ENCODE results near the gene TMEM232.

Gene TMEM232

GRCh38 chr5:110658006-110658405 lies 68.5 kb downstream of the TMEM232 start:
- Histone ChIP-seq H3K9me3 (ENCODE audit: control insufficient read depth, insufficient read depth, low read depth, low read length) (no peaks in the 10 kb centered on the region), H3K4me1 (ENCODE audit: control insufficient read depth, insufficient read depth, low read length) (peaks cover 10% of the 10 kb centered on the region; the same call in 1 of the 2 replicates), H3K27ac (ENCODE audit: low read depth, low read length) (no peak overlapping the region), H3K27me3 (ENCODE audit: control insufficient read depth, insufficient read depth, low read length) (no peaks in the 10 kb centered on the region), H3K9ac (ENCODE audit: low read length) (no peak overlapping the region), H3K36me3 (ENCODE audit: control insufficient read depth, insufficient read depth, low read length) (no peaks in the 10 kb centered on the region), H3K4me3 (ENCODE audit: low read depth, low read length) (no peak overlapping the region)

GRCh38 chr5:110653231-110653970 lies 73.1 kb downstream of the TMEM232 start:
- H3K9me3 ChIP-seq (ENCODE audit: control insufficient read depth, insufficient read depth, low read depth, low read length): no peaks in the 10 kb centered on the region
- no peaks in the 10 kb centered on the region for H3K36me3 ChIP-seq (ENCODE audit: control insufficient read depth, insufficient read depth, low read length)
- H3K27ac ChIP-seq (ENCODE audit: low read depth, low read length): no peak overlapping the region
- no peaks in the 10 kb centered on the region for H3K27me3 ChIP-seq (ENCODE audit: control insufficient read depth, insufficient read depth, low read length)
- H3K4me1 ChIP-seq (ENCODE audit: control insufficient read depth, insufficient read depth, low read length): no peaks in the 10 kb centered on the region; the same call in 1 of the 2 replicates
- H3K9ac ChIP-seq (ENCODE audit: low read length): no peak overlapping the region
- no peak overlapping the region for H3K4me3 ChIP-seq (ENCODE audit: low read depth, low read length)

GRCh38 chr5:110651507-110651906 lies 75.0 kb downstream of the TMEM232 start:
- Histone ChIP-seq H3K27me3 (ENCODE audit: control insufficient read depth, insufficient read depth, low read length) (no peaks in the 10 kb centered on the region), H3K9me3 (ENCODE audit: control insufficient read depth, insufficient read depth, low read depth, low read length) (no peaks in the 10 kb centered on the region), H3K4me1 (ENCODE audit: control insufficient read depth, insufficient read depth, low read length) (no peaks in the 10 kb centered on the region), H3K9ac (ENCODE audit: low read length) (no peak overlapping the region), H3K4me3 (ENCODE audit: low read depth, low read length) (no peak overlapping the region), H3K36me3 (ENCODE audit: control insufficient read depth, insufficient read depth, low read length) (no peaks in the 10 kb centered on the region), H3K27ac (ENCODE audit: low read depth, low read length) (no peak overlapping the region)

GRCh38 chr5:110644357-110644756 lies 82.1 kb downstream of the TMEM232 start:
- H3K27ac ChIP-seq (ENCODE audit: low read depth, low read length): no peak overlapping the region
- H3K4me3 ChIP-seq (ENCODE audit: low read depth, low read length): no peak overlapping the region
- H3K9me3 ChIP-seq (ENCODE audit: control insufficient read depth, insufficient read depth, low read depth, low read length): no peaks in the 10 kb centered on the region
- H3K27me3 ChIP-seq (ENCODE audit: control insufficient read depth, insufficient read depth, low read length): no peaks in the 10 kb centered on the region
- no peaks in the 10 kb centered on the region for H3K36me3 ChIP-seq (ENCODE audit: control insufficient read depth, insufficient read depth, low read length)
- H3K4me1 ChIP-seq (ENCODE audit: control insufficient read depth, insufficient read depth, low read length): no peaks in the 10 kb centered on the region
- H3K9ac ChIP-seq (ENCODE audit: low read length): no peak overlapping the region

- Histone ChIP-seq H3K9me3 (ENCODE audit: control insufficient read depth, insufficient read depth, low read depth, low read length) (no peaks in the 10 kb centered on the region), H3K27ac (ENCODE audit: low read depth, low read length) (no peak overlapping the region), H3K27me3 (ENCODE audit: control insufficient read depth, insufficient read depth, low read length) (no peaks in the 10 kb centered on the region), H3K4me1 (ENCODE audit: control insufficient read depth, insufficient read depth, low read length) (no peaks in the 10 kb centered on the region), H3K36me3 (ENCODE audit: control insufficient read depth, insufficient read depth, low read length) (no peaks in the 10 kb centered on the region), H3K4me3 (ENCODE audit: low read depth, low read length) (no peak overlapping the region), H3K9ac (ENCODE audit: low read length) (no peak overlapping the region)
Measured at GRCh38 chr5:110638970-110639902, 87.2 kb downstream of the TMEM232 start.

GRCh38 chr5:110634475-110634874 lies 92.0 kb downstream of the TMEM232 start:
- H3K36me3 ChIP-seq (ENCODE audit: control insufficient read depth, insufficient read depth, low read length): no peaks in the 10 kb centered on the region
- no peak overlapping the region for H3K4me3 ChIP-seq (ENCODE audit: low read depth, low read length)
- H3K27ac ChIP-seq (ENCODE audit: low read depth, low read length): no peak overlapping the region
- H3K9me3 ChIP-seq (ENCODE audit: control insufficient read depth, insufficient read depth, low read depth, low read length): no peaks in the 10 kb centered on the region
- H3K9ac ChIP-seq (ENCODE audit: low read length): no peak overlapping the region
- no peaks in the 10 kb centered on the region for H3K27me3 ChIP-seq (ENCODE audit: control insufficient read depth, insufficient read depth, low read length)
- H3K4me1 ChIP-seq (ENCODE audit: control insufficient read depth, insufficient read depth, low read length): no peaks in the 10 kb centered on the region

GRCh38 chr5:110631236-110631635 lies 95.2 kb downstream of the TMEM232 start:
- Histone ChIP-seq H3K4me1 (ENCODE audit: control insufficient read depth, insufficient read depth, low read length) (no peaks in the 10 kb centered on the region), H3K4me3 (ENCODE audit: low read depth, low read length) (no peak overlapping the region), H3K27ac (ENCODE audit: low read depth, low read length) (no peak overlapping the region), H3K9me3 (ENCODE audit: control insufficient read depth, insufficient read depth, low read depth, low read length) (no peaks in the 10 kb centered on the region), H3K36me3 (ENCODE audit: control insufficient read depth, insufficient read depth, low read length) (no peaks in the 10 kb centered on the region), H3K27me3 (ENCODE audit: control insufficient read depth, insufficient read depth, low read length) (no peaks in the 10 kb centered on the region), H3K9ac (ENCODE audit: low read length) (no peak overlapping the region)

- no peak overlapping the region for H3K9ac ChIP-seq (ENCODE audit: low read length)
Measured at GRCh38 chr5:110630350-110630749, 96.1 kb downstream of the TMEM232 start.

GRCh38 chr5:110625376-110625999 lies 101.0 kb downstream of the TMEM232 start:
- Histone ChIP-seq H3K4me3 (ENCODE audit: low read depth, low read length) (no peak overlapping the region), H3K9me3 (ENCODE audit: control insufficient read depth, insufficient read depth, low read depth, low read length) (no peaks in the 10 kb centered on the region), H3K36me3 (ENCODE audit: control insufficient read depth, insufficient read depth, low read length) (no peaks in the 10 kb centered on the region), H3K27ac (ENCODE audit: low read depth, low read length) (no peak overlapping the region), H3K27me3 (ENCODE audit: control insufficient read depth, insufficient read depth, low read length) (no peaks in the 10 kb centered on the region), H3K4me1 (ENCODE audit: control insufficient read depth, insufficient read depth, low read length) (no peaks in the 10 kb centered on the region), H3K9ac (ENCODE audit: low read length) (no peak overlapping the region)

More at GRCh38 chr5:110630350-110630749, 96.1 kb downstream of the TMEM232 start:
- Histone ChIP-seq H3K27ac (ENCODE audit: low read depth, low read length) (no peak overlapping the region), H3K4me3 (ENCODE audit: low read depth, low read length) (no peak overlapping the region), H3K9me3 (ENCODE audit: control insufficient read depth, insufficient read depth, low read depth, low read length) (no peaks in the 10 kb centered on the region), H3K36me3 (ENCODE audit: control insufficient read depth, insufficient read depth, low read length) (no peaks in the 10 kb centered on the region), H3K4me1 (ENCODE audit: control insufficient read depth, insufficient read depth, low read length) (no peaks in the 10 kb centered on the region), H3K27me3 (ENCODE audit: control insufficient read depth, insufficient read depth, low read length) (no peaks in the 10 kb centered on the region)

- H3K36me3 ChIP-seq (ENCODE audit: control insufficient read depth, insufficient read depth, low read length): no peaks in the 10 kb centered on the region
- no peak overlapping the region for H3K4me3 ChIP-seq (ENCODE audit: low read depth, low read length)
- no peak overlapping the region for H3K9ac ChIP-seq (ENCODE audit: low read length)
- no peaks in the 10 kb centered on the region for H3K9me3 ChIP-seq (ENCODE audit: control insufficient read depth, insufficient read depth, low read depth, low read length)
- no peak overlapping the region for H3K27ac ChIP-seq (ENCODE audit: low read depth, low read length)
- H3K27me3 ChIP-seq (ENCODE audit: control insufficient read depth, insufficient read depth, low read length): no peaks in the 10 kb centered on the region
- H3K4me1 ChIP-seq (ENCODE audit: control insufficient read depth, insufficient read depth, low read length): no peaks in the 10 kb centered on the region
Measured at GRCh38 chr5:110623874-110624273, 102.6 kb downstream of the TMEM232 start.

GRCh38 chr5:110618941-110619340 lies 107.5 kb downstream of the TMEM232 start:
- no peaks in the 10 kb centered on the region for H3K4me1 ChIP-seq (ENCODE audit: control insufficient read depth, insufficient read depth, low read length)
- H3K9me3 ChIP-seq (ENCODE audit: control insufficient read depth, insufficient read depth, low read depth, low read length): peaks cover 8% of the 10 kb centered on the region; the same call in 1 of the 2 replicates
- no peak overlapping the region for H3K9ac ChIP-seq (ENCODE audit: low read length)
- no peaks in the 10 kb centered on the region for H3K36me3 ChIP-seq (ENCODE audit: control insufficient read depth, insufficient read depth, low read length)
- no peak overlapping the region for H3K27ac ChIP-seq (ENCODE audit: low read depth, low read length)
- H3K27me3 ChIP-seq (ENCODE audit: control insufficient read depth, insufficient read depth, low read length): no peaks in the 10 kb centered on the region
- no peak overlapping the region for H3K4me3 ChIP-seq (ENCODE audit: low read depth, low read length)
